Measurements from ENCODE around the gene CXorf38.

Gene CXorf38

DNA sequence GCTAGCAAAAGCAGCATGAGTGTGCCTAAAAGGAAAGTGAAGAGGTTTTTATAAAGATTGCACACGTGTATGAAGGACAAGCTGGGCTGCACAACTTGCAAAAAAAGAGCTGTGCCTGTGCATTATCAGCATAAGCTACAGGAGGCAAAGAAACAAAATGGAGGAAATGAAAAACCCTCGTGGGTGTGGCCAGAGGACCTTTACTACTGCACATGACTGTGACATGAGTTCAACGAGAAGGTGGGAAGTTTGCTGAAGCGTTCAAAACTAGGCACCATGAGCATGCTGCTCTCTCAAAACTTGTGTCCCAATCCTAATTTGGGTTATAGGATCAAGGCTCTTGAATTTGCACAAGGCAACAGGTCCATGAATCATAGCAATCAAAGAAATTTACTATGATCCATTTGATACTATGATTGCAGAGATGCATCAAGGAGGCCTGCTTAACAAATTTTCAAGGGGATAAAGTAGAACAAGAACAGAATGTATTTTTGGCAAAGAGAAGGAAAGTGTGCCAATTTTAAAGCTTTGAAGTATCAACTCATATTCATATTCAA, 38.1 kb upstream of the CXorf38 start:
- no peak overlapping the region for H3K4me2 ChIP-seq
- H3K9ac ChIP-seq: no peak overlapping the region
- H4K20me1 ChIP-seq (ENCODE audit: insufficient read depth): no peaks in the 10 kb centered on the region
- H2AFZ ChIP-seq (ENCODE audit: low read depth): no peak overlapping the region
- H3K36me3 ChIP-seq (ENCODE audit: insufficient read depth): no peaks in the 10 kb centered on the region
- no peaks in the 10 kb centered on the region for H3K4me1 ChIP-seq (ENCODE audit: low read depth, poor library complexity, severe bottlenecking)
- no peaks in the 10 kb centered on the region for H3K79me2 ChIP-seq (ENCODE audit: insufficient read depth, low read depth)
- TF ChIP-seq, protein P1, sequence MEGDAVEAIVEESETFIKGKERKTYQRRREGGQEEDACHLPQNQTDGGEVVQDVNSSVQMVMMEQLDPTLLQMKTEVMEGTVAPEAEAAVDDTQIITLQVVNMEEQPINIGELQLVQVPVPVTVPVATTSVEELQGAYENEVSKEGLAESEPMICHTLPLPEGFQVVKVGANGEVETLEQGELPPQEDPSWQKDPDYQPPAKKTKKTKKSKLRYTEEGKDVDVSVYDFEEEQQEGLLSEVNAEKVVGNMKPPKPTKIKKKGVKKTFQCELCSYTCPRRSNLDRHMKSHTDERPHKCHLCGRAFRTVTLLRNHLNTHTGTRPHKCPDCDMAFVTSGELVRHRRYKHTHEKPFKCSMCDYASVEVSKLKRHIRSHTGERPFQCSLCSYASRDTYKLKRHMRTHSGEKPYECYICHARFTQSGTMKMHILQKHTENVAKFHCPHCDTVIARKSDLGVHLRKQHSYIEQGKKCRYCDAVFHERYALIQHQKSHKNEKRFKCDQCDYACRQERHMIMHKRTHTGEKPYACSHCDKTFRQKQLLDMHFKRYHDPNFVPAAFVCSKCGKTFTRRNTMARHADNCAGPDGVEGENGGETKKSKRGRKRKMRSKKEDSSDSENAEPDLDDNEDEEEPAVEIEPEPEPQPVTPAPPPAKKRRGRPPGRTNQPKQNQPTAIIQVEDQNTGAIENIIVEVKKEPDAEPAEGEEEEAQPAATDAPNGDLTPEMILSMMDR (conservative IDR thresholded peaks at IDR 0.05; ENCODE audit: low read depth, low read length): no peak
- no peak overlapping the region for H3K27ac ChIP-seq
- no peaks in the 10 kb centered on the region for H3K27me3 ChIP-seq (ENCODE audit: insufficient read depth, low read depth)
- no peak overlapping the region for H3K4me3 ChIP-seq (IDR thresholded peaks at IDR 0.05; ENCODE audit: insufficient read depth, low read depth, low read length)

DNA sequence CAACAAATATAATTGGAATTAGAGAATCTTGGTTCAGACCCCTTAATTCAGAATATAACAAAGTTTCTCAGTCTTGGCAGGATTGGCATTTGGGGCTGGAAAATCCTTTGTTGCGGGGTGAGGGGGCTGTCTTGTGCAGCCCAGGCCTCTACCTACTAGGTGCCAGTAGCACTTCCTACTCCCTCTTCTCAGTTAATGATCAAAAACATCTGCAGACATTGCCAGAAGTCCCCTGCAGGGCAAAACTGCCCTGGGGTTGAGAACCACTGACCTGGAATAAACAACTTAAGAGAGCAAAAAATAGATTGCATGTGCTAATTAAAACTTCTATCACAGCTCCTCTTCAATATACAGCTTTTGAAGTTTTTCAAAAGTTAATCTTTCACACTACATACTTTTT, 36.7 kb upstream of the CXorf38 start:
- no peaks in the 10 kb centered on the region for H3K4me1 ChIP-seq (ENCODE audit: low read depth, poor library complexity, severe bottlenecking)
- H4K20me1 ChIP-seq (ENCODE audit: insufficient read depth): no peaks in the 10 kb centered on the region
- no peaks in the 10 kb centered on the region for H3K27me3 ChIP-seq (ENCODE audit: insufficient read depth, low read depth)
- H2AFZ ChIP-seq (ENCODE audit: low read depth): no peak overlapping the region
- H3K36me3 ChIP-seq (ENCODE audit: insufficient read depth): no peaks in the 10 kb centered on the region
- no peak overlapping the region for H3K9ac ChIP-seq
- H3K4me3 ChIP-seq (IDR thresholded peaks at IDR 0.05; ENCODE audit: insufficient read depth, low read depth, low read length): no peak overlapping the region
- H3K27ac ChIP-seq: no peak overlapping the region
- no peaks in the 10 kb centered on the region for H3K79me2 ChIP-seq (ENCODE audit: insufficient read depth, low read depth)
- TF ChIP-seq, protein P1 (conservative IDR thresholded peaks at IDR 0.05; ENCODE audit: low read depth, low read length): no peak
- H3K4me2 ChIP-seq: no peak overlapping the region

DNA sequence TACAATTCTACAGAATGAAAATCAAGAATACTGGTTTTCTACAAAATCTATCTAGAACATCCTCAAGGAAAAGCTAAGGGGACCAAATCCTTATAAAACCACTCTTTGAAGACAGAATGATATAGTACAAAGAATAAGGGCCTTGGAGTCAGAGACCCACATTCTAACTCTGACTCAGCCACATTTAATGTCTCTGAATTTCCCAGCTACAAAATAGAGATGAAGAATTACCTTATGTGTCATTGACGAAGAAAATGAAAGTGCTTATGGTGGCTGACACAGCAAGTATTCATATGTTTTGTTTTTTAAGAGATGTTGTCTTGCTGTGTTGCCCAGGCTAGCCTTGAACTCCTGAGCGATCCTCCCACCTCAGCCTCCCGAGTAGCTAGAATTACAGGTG, 35.9 kb upstream of the CXorf38 start:
- Histone ChIP-seq H3K4me3 (IDR thresholded peaks at IDR 0.05; ENCODE audit: insufficient read depth, low read depth, low read length) (no peak overlapping the region), H3K9ac (no peak overlapping the region), H3K27me3 (ENCODE audit: insufficient read depth, low read depth) (no peaks in the 10 kb centered on the region), H3K79me2 (ENCODE audit: insufficient read depth, low read depth) (no peaks in the 10 kb centered on the region), H2AFZ (ENCODE audit: low read depth) (no peak overlapping the region), H3K4me2 (no peak overlapping the region), H4K20me1 (ENCODE audit: insufficient read depth) (no peaks in the 10 kb centered on the region), H3K36me3 (ENCODE audit: insufficient read depth) (no peaks in the 10 kb centered on the region), H3K4me1 (ENCODE audit: low read depth, poor library complexity, severe bottlenecking) (no peaks in the 10 kb centered on the region), H3K27ac (no peak overlapping the region)
- TF ChIP-seq, protein P1 (conservative IDR thresholded peaks at IDR 0.05; ENCODE audit: low read depth, low read length): no peak

DNA sequence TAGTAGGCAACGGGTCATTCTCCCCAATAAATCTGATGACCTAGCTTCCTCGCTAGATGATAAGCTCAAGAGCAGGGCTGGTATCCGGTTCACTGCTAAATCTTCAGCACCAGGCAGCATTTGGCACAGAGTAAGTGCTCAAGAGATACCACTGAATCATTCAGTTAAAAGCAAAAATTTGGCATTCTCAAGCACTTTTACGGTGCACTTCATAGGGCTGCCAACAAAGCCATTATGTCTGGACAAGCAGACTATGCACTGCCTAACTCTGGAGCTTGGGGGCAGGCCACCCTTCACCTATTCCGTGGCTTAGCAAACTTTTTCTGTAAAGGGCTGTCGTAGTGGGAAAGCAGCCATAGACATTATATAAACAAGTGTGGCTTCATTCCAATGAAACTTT, 23.8 kb upstream of the CXorf38 start:
- no peaks in the 10 kb centered on the region for H3K36me3 ChIP-seq (ENCODE audit: insufficient read depth)

More for the DNA sequence above, 23.8 kb upstream of the CXorf38 start:
- Histone ChIP-seq H4K20me1 (ENCODE audit: insufficient read depth) (no peaks in the 10 kb centered on the region), H3K4me1 (ENCODE audit: low read depth, poor library complexity, severe bottlenecking) (no peaks in the 10 kb centered on the region), H3K27me3 (ENCODE audit: insufficient read depth, low read depth) (no peaks in the 10 kb centered on the region), H3K79me2 (ENCODE audit: insufficient read depth, low read depth) (no peaks in the 10 kb centered on the region), H3K27ac (no peak overlapping the region), H3K4me3 (IDR thresholded peaks at IDR 0.05; ENCODE audit: insufficient read depth, low read depth, low read length) (no peak overlapping the region), H3K4me2 (no peak overlapping the region), H2AFZ (ENCODE audit: low read depth) (no peak overlapping the region), H3K9ac (no peak overlapping the region)
- TF ChIP-seq, protein P1 (conservative IDR thresholded peaks at IDR 0.05; ENCODE audit: low read depth, low read length): no peak
